GM18498 (cell line): ENCODE results near the gene LRG1.

Source experiments
- ATAC-seq: cut with Tn5 transposase; IDR thresholded peaks from one replicate; pipeline ENCODE4 v1.9.1; 2021; ENCODE audit warnings: mild to moderate bottlenecking, moderate library complexity; ENCODE audit not compliant: unreplicated experiment

The LRG1 gene

GRCh38 chr19:4539693-4540581, at the start of gene LRG1:
Gene LRG1 (minus strand): TSS chr19:4540036. CDS start chr19:4540013, 23 bp downstream.
- ATAC-seq = no peak

- ATAC-seq = no peak
Measured at GRCh38 chr19:4588291-4588761, 48.5 kb upstream of the LRG1 start.

GRCh38 chr19:4587527-4587926, 47.7 kb upstream of the LRG1 start:
- no peak for ATAC-seq

- ATAC-seq = no peak
Measured at GRCh38 chr19:4586691-4587090, 46.9 kb upstream of the LRG1 start.

- no peak for ATAC-seq
Measured at GRCh38 chr19:4586245-4586644, 46.4 kb upstream of the LRG1 start.

GRCh38 chr19:4585556-4585955, 45.7 kb upstream of the LRG1 start:
- ATAC-seq = no peak

GRCh38 chr19:4584670-4585460, 45.0 kb upstream of the LRG1 start:
- no peak for ATAC-seq

- ATAC-seq = no peak
Measured at GRCh38 chr19:4583961-4584669, 44.3 kb upstream of the LRG1 start.

- ATAC-seq = no peak
Measured at GRCh38 chr19:4582980-4583842, 43.4 kb upstream of the LRG1 start.

- ATAC-seq = no peak
Measured at GRCh38 chr19:4581666-4582553, 42.1 kb upstream of the LRG1 start.

- no peak for ATAC-seq
Measured at GRCh38 chr19:4580961-4581665, 41.3 kb upstream of the LRG1 start.

GRCh38 chr19:4580021-4580901, 40.4 kb upstream of the LRG1 start:
- ATAC-seq = no peak

- no peak for ATAC-seq
Measured at GRCh38 chr19:4579389-4579788, 39.6 kb upstream of the LRG1 start.

GRCh38 chr19:4578552-4579248, 38.9 kb upstream of the LRG1 start:
- no peak for ATAC-seq

GRCh38 chr19:4577020-4577782, 37.4 kb upstream of the LRG1 start:
- ATAC-seq = no peak
